HCEC 1CT (cell line): ENCODE measurements around the gene DOCK6.

ENCODE experiments used
- DNase-seq: peaks from one replicate; pipeline ENCODE4 v3.0.0-alpha.2; 2017

The DOCK6 gene, protein sequence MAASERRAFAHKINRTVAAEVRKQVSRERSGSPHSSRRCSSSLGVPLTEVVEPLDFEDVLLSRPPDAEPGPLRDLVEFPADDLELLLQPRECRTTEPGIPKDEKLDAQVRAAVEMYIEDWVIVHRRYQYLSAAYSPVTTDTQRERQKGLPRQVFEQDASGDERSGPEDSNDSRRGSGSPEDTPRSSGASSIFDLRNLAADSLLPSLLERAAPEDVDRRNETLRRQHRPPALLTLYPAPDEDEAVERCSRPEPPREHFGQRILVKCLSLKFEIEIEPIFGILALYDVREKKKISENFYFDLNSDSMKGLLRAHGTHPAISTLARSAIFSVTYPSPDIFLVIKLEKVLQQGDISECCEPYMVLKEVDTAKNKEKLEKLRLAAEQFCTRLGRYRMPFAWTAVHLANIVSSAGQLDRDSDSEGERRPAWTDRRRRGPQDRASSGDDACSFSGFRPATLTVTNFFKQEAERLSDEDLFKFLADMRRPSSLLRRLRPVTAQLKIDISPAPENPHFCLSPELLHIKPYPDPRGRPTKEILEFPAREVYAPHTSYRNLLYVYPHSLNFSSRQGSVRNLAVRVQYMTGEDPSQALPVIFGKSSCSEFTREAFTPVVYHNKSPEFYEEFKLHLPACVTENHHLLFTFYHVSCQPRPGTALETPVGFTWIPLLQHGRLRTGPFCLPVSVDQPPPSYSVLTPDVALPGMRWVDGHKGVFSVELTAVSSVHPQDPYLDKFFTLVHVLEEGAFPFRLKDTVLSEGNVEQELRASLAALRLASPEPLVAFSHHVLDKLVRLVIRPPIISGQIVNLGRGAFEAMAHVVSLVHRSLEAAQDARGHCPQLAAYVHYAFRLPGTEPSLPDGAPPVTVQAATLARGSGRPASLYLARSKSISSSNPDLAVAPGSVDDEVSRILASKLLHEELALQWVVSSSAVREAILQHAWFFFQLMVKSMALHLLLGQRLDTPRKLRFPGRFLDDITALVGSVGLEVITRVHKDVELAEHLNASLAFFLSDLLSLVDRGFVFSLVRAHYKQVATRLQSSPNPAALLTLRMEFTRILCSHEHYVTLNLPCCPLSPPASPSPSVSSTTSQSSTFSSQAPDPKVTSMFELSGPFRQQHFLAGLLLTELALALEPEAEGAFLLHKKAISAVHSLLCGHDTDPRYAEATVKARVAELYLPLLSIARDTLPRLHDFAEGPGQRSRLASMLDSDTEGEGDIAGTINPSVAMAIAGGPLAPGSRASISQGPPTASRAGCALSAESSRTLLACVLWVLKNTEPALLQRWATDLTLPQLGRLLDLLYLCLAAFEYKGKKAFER (N-terminal part only)

DNA sequence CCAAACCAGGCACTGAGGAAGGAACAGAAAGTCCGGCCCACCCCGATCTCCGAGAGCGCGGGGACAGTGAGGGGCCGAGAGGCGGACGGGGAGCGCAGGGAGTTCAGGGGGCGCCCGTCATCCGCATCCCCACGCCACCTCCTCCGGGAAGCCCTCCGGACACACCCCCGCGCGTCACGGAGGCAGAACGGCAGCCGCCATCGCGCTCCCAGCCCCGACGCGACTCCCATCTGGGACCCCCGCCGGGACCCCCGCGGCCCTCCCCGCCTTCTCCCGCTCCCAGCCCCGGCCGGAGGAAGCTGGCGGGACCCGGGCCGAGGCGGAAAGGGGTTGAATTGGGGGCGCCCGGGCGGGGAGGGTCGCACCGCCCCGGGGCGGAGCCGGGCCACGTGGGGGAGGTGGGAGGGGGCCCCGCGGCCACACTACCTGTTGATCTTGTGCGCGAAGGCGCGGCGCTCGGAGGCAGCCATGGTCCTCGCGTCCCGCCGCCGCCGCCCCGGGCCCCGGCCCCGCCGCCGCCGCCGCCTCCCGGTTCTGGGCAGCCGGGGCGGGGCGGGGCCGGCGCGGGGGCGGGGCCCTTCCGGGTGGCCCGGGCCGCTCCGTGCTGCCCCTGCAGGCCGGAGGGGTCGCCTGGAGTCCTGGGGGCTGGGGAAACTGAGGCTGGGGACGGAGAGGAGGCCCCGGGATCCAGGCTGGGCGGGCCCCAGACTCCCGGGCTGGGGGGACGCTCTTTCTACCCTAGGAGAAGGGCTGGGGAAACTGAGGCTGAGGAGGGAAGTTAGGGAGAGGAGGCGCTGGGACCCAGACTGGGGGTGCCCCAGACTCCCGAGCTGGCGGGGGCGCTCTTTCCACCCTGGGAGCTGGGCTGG, at the start of gene DOCK6:
Gene DOCK6, minus strand, starts transcription at position 554 of the 869 bp plus-strand sequence. Its CDS starts 84 bp downstream, at position 470.
- no peak for DNase-seq

DNA sequence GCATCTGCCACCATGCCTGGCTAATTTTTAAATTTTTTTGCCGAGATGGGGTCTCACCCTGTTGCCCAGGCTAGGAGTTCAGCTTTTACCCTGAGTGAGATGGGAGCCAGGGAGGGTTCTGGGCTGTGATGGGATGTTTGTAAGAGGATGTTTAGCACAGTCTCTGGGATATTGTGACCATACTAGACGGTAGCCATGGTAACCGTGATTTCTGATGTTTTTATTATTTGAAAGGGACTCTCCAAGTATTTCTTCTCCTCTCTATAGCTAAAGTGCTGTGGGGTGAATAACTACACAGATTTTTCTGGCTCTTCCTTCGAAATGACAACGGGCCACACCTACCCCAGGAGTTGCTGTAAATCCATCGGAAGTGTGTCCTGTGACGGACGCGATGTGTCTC, 44.0 kb upstream of the DOCK6 start:
- DNase-seq = no peak

DNA sequence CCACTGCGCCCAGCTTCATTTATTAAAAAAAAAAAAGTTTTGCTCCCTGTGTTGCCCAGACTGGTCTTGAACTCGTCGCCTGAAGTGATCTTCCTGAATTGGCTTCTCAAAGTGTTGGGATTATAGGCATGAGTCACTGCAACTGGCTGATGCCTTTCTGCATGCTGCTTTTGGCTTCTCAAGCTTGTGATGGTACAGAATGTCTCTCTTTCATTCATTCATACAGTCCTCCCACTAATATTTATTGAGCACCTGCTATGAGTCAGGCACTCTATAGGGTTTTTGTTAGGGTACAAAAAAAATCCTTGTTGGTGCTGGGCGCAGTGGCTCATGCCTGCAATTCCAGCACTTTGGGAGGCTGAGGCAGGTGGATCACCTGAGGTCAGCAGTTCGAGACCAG, 42.6 kb upstream of the DOCK6 start:
- DNase-seq = no peak

DNA sequence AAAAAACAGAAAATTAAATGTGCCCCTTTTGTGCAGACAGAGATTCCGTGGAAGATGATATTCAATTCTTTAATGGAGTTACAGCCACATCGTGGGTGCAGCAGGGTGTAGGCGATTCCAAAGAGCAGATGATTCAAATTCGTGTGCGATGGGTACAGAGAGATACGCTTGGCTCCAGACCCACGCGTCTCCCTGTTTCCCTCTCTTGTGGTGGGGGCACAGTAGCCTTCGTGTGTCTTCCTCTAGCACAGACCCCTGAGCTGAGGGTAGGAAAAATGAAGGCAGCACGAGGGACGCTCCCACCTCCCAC, 38.4 kb upstream of the DOCK6 start:
- DNase-seq = no peak

DNA sequence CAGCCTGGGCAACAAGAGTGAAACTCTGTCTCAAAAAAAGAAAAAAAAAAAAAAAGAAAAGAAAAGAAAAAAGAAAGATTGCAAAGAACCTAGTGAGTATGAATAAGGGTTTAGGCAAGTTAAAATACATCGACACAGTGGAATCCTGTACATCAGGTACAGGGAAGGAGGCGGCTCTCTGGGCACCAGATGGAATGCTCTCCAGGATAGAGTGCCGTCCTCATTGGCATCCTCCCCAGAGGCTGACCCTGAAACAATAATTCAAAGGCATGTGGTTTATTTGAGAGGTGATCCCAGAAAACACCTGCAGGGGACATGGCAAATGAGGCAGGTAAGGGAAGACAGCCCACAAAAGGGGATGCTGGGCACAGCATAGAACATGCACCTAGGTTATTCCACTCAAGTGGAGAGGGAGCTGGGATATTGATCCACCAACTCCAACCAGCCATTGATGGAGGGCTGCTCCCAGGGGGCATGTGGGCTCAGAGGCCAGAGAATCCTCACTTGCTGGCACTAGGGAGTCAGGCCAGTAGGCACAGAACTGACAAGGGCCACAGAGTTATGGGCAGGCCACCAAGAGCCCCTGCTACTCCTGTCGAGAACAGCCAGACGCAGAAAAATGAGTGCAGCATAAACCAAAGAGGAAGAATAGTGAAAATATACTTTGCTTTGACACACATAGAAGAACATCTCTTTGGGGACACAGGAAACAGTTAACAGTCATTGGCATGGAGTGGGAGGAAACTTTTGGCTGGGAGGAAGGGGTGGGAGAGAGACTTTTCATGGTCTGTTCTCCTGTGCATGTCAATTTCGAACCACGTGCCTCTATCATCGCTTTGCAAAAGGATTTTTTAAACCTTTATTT, 37.9 kb upstream of the DOCK6 start:
- DNase-seq = no peak

DNA sequence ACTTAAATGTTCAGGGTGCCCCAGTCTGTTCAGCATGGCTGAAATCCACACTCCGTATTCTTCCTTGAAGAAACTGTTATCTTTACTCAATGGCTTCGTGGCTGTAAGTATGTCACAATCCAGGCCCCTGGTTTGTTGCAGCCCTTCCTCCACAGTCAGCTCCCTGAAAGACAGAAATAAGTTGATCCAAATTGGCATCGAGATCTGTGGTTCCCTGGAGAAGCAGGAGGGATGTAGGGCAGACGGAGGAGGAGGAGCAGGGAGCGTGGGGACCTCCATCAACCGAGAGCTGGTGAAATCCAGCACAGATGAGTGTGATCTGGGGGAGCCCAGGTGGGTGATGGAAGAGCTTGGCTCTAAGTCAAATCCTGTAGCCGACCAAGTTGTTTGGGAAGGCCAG, 33.9 kb upstream of the DOCK6 start:
- DNase-seq = no peak

DNA sequence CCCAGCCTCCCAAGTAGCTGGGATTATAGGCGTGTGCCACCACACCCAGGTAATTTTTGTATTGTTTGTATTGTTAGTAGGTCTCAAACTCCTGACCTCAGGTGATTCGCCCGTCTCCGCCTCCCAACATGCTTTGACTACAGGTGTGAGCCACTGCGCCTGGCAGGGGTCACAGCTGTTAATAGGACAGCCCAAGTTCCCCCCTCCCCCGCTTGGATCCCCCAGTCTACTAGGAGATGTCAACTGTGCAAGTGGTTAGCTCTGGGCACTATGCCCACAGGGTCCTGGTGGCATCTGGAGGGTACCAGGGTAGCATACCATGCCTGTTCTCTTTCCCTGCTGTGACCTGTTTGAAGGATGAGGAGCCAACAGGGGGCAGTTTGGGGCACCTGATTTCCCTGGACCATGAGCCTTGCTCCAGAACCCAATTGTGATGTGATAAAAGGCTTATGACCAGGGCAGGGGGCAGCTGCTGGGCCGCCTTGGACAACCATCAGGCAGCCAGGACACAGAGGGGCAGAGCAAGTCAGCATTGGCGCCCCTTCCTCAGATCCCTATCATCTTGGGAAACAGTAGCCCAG, 33.4 kb upstream of the DOCK6 start, which contains the start of gene TSPAN16:
Gene TSPAN16, plus strand, starts transcription at position 496 of the 581 bp plus-strand sequence. CDS start 138 bp downstream, outside the sequence.
- DNase-seq = no peak

DNA sequence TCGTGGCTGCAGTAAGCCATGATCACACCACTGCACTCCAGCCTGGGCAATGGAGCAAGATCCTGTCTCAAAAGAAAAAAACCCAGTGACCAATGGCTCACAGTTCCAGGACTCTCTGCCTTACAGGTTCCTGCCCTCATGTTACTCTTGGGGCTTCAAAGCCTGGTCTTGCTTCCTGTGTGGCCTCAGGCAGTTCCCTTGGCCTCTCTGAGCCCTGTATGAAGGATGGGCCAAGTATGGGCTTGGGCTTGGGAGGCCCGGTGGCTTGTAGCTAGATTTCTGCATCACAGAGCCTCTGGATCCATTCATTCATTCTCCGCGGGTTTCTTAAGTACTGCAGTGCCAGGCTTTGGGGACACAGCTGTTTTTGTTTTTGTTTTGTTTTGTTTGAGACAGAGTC, 32.9 kb upstream of the DOCK6 start:
- no peak for DNase-seq

DNA sequence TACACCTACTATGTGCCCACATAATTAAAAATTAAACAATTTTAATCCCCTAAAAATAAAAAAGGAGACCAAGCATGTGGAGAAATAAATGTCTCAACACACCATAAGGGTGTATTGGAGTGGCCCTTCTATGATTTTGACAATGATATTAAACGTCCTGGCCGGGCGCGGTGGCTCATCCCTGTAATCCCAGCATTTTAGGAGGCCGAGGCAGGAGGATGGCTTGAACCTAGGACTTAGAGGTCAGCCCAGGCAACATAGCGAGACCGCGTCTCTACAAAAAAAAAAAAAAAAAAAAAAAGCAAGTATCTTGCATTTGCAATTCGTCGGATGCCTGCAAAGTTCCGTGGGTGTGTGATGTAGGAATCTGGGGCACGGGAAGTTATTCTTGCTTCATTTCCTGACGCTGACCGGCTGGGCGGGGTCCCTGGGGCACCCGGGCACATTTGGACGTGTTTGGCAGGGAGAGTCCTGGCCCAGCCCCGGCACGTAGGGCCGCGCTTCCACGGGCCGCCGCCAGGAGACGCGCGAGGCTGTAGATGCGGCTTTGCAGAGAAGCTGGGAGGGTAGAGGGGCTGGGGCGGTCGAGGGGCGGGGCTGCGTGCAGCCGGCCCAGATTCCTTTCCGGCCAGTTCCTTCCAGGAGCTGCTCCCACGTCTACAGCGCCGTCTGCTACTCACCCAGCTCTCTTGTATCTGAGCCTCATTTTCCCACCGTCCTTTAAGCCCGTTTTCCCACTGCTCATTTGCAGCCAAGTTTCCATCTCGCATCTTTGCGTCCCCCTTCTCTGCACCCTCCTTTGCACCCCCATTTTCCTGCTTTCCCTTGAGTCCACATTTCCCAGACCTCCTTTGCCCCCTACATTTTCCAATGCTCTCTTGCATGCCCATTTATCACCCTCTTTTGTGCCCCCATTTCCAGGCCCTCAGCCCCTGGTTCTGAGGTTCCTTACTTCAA, 31.4 kb upstream of the DOCK6 start:
- peak; percentile 88 for DNase-seq

DNA sequence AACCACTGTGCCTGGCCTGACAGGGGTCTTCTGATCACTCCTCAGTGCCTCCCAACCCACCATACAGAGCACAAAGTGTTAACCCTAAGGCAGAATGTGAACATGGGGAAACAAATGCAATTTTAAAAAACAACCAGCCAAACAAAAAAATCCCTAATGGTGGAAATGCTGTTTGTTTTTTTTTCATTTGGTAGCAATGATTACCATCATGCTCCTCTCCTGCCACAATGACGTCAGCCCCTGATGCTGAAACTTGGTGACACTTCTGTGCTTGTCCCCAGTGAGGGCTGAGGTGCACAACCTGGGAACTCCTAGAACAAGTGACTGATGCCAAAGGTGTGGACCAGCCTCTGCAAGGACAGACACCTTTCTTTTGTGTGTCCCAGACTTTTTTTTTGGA, 29.7 kb upstream of the DOCK6 start:
- DNase-seq = no peak

DNA sequence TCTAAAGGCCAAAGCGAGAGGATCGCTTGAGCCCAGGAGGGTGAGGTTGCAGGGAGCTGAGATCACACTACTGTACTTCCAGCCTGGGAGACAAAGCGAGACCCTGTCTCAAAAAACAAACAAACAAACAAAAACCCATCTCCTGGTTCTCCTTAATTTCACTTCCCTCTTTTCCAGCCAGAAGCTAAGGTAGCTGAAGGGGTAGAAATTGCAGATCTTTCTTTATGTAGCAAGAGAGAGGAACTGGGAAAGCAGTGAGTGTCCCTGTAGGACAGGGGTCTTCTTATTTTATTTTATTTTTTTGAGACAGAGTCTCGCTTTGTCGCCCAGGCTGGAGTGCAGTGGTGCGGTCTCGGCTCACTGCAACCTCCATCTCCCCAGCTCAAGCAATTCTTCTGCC, 29.1 kb upstream of the DOCK6 start:
- DNase-seq = no peak

DNA sequence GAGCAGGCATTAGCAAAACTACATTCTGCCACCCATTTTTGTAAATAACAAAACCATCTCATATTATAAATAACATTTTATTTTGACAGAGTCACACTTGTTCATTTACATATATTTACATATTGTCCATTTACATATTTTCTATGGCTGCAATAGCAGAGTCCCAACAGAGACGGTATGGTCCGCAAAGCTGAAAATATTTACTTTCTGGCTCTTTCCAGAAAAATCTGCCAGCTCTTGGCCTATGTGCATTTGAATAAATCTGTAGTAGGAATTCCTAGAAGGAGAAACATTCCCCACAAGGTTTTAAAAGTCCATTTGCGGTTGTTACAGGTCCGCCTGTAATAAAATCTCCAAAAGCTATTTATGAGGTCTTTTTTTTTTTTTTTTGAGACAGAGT, 27.9 kb upstream of the DOCK6 start:
- no peak for DNase-seq

DNA sequence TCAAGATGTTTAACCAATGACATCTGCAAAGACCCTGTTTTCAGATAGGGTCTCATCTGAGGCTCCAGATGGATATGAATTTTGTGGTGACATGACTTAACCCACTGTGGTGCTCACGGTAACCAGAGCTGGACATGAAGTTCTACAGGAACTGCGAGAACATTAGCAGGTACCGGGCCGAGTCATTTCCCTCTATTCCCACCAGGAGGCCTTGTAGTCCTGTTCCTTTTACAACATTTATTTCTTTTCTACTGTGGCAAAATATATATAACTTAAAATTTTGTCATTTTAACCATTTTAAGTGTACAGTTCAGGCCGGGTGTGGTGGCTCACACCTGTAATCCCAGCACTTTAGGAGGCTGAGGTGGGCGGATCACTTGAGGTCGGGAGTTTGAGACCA, 26.0 kb upstream of the DOCK6 start:
- DNase-seq = peak; percentile 35

DNA sequence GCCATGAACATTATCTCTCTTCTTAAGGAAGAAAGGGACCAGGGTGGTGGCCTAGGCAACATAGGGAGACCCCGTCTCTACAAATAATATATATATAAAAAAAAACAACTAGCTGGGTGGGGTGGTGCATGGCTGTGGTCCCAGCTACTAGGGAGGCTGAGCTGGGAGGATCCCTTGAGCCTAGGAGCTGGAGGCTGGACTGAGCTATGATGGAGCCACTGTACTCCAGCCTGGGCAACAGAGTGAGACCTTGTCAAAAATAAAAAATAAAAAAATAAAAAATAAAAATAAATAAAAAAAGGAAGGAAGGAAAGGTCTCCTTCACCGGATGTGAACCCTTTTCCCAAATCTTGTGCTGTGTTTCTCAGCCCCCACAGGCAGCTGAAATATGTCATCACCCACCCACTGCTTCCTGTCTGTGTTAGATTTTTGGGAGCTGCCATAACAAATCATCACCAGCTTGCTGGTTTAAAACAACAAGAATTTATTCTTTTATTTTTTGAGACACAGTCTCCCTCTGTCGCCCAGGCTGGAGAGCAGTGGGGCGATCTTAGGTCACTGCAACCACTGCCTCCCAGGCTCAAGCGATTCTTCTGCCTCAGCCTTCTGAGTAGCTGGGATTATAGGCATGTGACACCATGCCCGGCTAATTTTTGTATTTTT, 24.1 kb upstream of the DOCK6 start:
- peak; percentile 41 for DNase-seq

DNA sequence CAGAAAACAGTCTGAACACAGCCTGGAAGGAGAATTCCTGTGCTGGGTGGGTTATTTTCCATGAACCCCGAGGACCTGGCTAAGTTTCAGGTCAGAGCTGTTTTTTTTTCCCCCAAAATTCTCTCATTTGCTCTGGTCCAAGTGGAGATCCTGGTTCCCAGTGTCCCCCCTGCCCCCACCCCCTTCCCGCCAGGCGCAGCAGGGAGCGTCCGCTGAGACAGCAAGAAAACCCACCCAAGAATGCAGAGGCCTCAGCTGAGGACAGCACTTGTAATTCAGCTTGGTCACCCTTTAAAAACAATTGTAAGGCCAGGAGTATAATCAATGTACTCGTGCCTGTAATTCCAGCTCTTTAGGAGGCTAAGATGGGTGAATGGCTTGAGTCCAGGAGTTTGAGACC, 22.2 kb upstream of the DOCK6 start:
- no peak for DNase-seq

DNA sequence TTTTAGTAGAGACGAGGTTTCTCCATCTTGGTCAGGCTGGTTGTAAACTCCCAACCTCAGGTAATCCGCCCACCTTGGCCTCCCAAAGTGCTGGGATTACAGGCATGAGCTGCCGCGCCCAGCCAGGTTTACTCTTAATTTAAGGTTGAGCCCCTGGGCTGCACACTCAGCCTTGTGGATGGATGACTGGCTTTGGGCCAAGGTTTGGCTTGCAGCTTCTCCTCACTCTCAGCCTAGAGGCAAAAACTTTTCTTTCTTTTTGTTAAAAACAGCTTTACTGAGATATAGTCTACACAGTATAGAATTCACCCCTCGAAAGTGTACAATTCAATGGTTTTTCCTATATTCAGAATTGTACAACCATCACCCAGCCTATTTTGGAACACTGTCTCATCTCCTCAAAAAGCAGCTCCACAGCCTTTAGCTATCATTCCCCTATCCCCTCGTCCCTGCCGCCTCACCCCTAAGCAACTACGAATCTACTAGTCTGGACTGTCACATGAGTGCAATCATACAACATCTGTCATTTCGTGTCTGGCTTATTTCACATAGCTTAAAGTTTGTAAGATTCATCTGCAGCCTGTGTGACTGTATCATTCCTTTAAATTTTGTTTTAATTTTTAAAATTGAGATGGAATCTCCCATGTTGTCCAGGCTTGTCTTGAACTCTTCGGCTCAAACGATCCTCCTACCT, 19.2 kb upstream of the DOCK6 start:
- DNase-seq = no peak

DNA sequence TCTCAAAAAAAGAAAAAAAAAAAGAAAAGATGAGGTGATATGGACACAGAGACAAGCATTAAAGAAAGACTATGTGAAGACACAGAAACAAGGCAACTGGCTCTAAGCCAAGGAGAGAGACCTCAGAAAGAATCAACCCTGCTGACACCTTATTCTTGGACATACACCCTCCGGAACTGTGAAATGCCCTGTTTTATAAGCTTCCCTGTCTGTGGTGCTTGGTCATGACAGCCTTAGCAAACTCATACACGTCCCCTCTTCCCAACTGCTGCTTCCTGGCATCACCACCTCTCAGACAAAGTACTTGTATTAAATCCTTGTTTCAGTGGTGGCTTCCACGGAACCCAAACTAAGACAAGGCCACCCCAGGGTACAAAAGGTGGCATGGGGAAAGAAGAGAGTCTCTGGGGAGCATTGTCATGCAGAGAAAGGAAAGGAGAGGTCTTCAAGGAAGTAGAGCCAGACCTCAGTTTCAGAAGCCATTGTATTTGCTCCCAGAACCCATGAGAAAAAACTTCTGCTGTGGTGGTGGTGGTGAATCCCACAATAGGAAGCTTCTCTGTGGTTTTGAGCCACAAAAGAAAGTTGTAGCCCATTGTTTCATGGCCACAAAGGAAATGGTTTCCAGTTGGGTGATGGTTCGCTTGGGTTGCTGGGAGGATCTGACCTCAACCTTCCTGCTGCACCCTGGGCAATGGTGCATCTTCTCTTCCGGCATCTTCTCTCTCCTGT, 17.3 kb upstream of the DOCK6 start:
- DNase-seq = no peak

DNA sequence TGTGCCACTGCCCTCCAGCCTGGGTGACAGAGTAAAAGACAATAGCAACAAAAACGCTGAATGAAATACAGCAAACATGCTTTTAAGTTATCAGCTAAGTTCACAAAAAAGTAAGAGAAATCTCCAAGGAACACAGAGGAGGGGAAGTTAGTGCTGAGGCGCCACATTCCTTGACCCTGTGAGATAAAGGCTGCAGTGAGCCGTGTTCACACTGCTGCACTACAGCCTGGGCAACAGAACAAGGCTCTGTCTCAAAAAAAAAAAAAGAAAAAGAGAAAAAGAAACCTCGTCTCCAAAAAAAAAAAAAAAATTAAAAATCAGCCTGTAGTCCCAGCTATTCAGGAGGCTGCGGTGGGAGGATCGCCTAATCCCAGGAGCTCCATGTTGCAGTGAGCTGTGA, 16.3 kb upstream of the DOCK6 start:
- DNase-seq = no peak
